Measurements from ENCODE around the gene CTNNA3.

CTNNA3 gene

GRCh38 chr10:66931340-66931948 lies 764.6 kb downstream of the CTNNA3 start:
- no peak for DNase-seq (ENCODE audit: low read depth in 3 of 3)

DNA sequence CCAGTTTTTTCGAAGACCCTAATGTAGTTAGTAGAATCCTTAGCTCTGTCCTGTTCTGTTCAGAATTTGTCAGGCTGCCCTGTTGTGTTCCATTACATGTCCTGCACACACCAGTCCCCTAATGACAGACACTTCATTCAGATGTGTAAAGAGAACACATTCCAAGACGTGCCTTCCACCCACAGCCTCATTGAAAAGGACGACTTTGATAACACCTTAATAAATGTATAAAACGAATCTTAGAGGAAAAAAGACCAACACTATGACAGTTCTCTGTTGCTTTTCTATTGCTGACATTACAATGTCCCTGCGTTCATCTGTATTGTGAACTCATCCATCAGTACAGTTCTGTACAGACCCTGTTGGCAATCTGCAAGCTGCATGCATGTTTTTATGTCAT lies 766.6 kb downstream of the CTNNA3 start:
- DNase-seq (ENCODE audit: low read depth in 3 of 3) = no peak

GRCh38 chr10:66928776-66929175 lies 767.2 kb downstream of the CTNNA3 start:
- no peak for DNase-seq (ENCODE audit: low read depth in 3 of 3)

- no peak for DNase-seq (ENCODE audit: low read depth in 3 of 3)
Measured at GRCh38 chr10:66927971-66928770, 767.8 kb downstream of the CTNNA3 start.

GRCh38 chr10:66927251-66927935 lies 768.6 kb downstream of the CTNNA3 start:
- DNase-seq (ENCODE audit: low read depth in 3 of 3) = no peak

- no peak for DNase-seq (ENCODE audit: low read depth in 3 of 3)
Measured at GRCh38 chr10:66926841-66927240, 769.2 kb downstream of the CTNNA3 start.

GRCh38 chr10:66925896-66926715 lies 769.9 kb downstream of the CTNNA3 start, which contains the start of gene LRRTM3:
TSS of gene LRRTM3 (plus strand) at chr10:66926036.
- DNase-seq (ENCODE audit: low read depth in 3 of 3) = no peak

- DNase-seq (ENCODE audit: low read depth in 3 of 3) = no peak
Measured at GRCh38 chr10:66925373-66925772, 770.6 kb downstream of the CTNNA3 start.

- no peak for DNase-seq (ENCODE audit: low read depth in 3 of 3)
Measured at GRCh38 chr10:66924674-66925345, 771.2 kb downstream of the CTNNA3 start.

- DNase-seq (ENCODE audit: low read depth in 3 of 3) = no peak
Measured at GRCh38 chr10:66919248-66919647, 776.7 kb downstream of the CTNNA3 start.

- DNase-seq (ENCODE audit: low read depth in 3 of 3) = no peak
Measured at GRCh38 chr10:66917104-66917503, 778.9 kb downstream of the CTNNA3 start.

DNA sequence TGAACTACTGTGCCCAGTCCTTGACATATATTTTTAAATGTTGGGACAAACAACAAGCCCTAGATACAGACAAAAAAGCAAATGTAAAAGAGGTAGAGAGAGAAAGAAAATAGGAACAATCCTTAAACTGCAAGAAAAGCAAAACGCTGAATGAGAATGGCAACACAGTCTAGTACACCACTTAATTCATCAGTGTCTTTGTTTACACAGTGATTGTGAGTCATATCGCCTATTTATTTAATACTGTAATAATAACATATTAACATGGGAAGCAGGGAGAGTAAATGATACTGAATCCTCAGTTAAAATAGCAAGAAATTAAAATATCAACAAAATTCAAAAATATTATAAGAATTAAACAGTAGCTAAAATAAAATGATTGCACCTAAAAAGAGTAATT lies 780.0 kb downstream of the CTNNA3 start:
- DNase-seq (ENCODE audit: low read depth in 3 of 3) = no peak

GRCh38 chr10:66910671-66911070 lies 785.3 kb downstream of the CTNNA3 start:
- DNase-seq (ENCODE audit: low read depth in 3 of 3) = no peak

GRCh38 chr10:66892871-66893270 lies 803.1 kb downstream of the CTNNA3 start:
- no peak for DNase-seq (ENCODE audit: low read depth in 3 of 3)

DNA sequence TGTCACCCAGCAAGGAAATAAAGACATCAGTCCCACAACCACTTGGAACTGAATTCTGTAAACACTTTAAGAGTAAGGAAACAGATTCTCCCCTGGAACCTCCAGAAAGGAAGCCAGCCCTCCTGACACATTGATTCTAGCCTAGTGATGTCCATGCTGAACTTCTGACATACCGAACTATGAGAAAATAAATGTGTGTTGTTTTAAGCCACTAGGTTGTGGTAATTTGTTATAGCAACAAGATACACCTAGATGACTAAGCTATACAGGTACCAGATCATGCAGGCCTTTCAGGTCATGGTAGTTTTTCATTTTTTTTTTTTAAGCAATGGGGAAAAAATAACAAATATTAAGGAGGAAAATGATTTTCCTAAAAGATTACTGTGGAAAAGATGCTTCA lies 807.8 kb downstream of the CTNNA3 start:
- DNase-seq (ENCODE audit: low read depth in 3 of 3) = no peak

DNA sequence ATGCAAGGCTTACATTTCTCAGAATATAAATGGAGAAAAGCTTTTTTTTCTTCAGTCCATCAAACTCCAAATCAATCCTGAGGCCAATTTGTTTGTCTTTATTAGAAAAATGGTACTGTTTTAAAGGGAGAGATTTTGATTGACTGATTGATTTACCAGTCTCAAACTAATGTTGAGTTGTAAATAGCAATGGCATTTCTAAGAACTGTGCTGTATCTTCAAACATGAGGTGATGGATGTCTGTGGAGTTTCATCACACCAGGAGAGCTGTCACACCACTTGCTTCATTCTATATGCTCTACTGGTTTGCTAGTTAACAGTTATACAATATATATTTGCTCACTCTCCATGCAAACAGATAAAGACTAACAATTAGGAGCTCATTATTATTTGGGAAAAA lies 809.1 kb downstream of the CTNNA3 start:
- DNase-seq (ENCODE audit: low read depth in 3 of 3) = no peak

GRCh38 chr10:66882271-66882670 lies 813.7 kb downstream of the CTNNA3 start:
- no peak for DNase-seq (ENCODE audit: low read depth in 3 of 3)

GRCh38 chr10:66881814-66882213 lies 814.2 kb downstream of the CTNNA3 start:
- no peak for DNase-seq (ENCODE audit: low read depth in 3 of 3)

- no peak for DNase-seq (ENCODE audit: low read depth in 3 of 3)
Measured at GRCh38 chr10:66880826-66881225, 815.2 kb downstream of the CTNNA3 start.

GRCh38 chr10:66880292-66880691 lies 815.7 kb downstream of the CTNNA3 start:
- DNase-seq (ENCODE audit: low read depth in 3 of 3) = no peak

GRCh38 chr10:66877361-66877760 lies 818.6 kb downstream of the CTNNA3 start:
- DNase-seq (ENCODE audit: low read depth in 3 of 3) = no peak

Data from stimulated activated CD4-positive, alpha-beta T cell treated with anti-CD3 and anti-CD28 coated beads, TNF-alpha, amount 100 ng/mL, for 4 hours (primary cell).